Tibial nerve (tissue), 4 donors: ENCODE data around the gene SPTBN4. TPM values are rescaled to one million over a fixed set of nuclear protein-coding genes. Genes with fewer than 3 reads are reported as not detected.
"Not testable (repeated sequence)": the region's sequence is repeated elsewhere in the genome, so short reads cannot be mapped to it uniquely, and the experiment has no call there.

ENCODE experiments used
- DNase-seq, 2 donors: peaks; one replicate each; pipeline ENCODE4 v3.0.0-alpha.2; 2019; ENCODE audit warnings: low spot score in 2 of 2
- H3K27ac ChIP-seq, 4 donors: fragments of 200-600 bp; sonication (generic) in 3 of 4; one replicate each; pipeline ENCODE4 v1.5.1; 2017 to 2019; ENCODE audit warnings: mild to moderate bottlenecking in 1 of 4
- H3K27me3 ChIP-seq, 2 donors: fragments of 200-600 bp; sonication (generic) in 1 of 2; one replicate each; pipeline versions ENCODE4 v1.5.1 to v1.6.0; 2017 to 2019
- H3K36me3 ChIP-seq, 3 donors: fragments of 200-600 bp; sonication (generic); one replicate each; pipeline ENCODE4 v1.5.1; 2018 to 2019
- H3K4me1 ChIP-seq, 4 donors: fragments of 200-600 bp; sonication (generic) in 3 of 4; one replicate each; pipeline ENCODE4 v1.5.1; 2017 to 2019
- H3K4me3 ChIP-seq, 4 donors: fragments of 200-600 bp; sonication (generic) in 3 of 4; one replicate each; pipeline ENCODE4 v1.5.1; 2017 to 2019; ENCODE audit warnings: mild to moderate bottlenecking in 1 of 4, moderate library complexity in 1 of 4
- H3K9me3 ChIP-seq, 4 donors: fragments of 200-600 bp; sonication (generic) in 3 of 4; one replicate each; pipeline ENCODE4 v1.5.1; 2017 to 2019
- CTCF ChIP-seq, 5 experiments: fragments of 200-600 bp in 3 of 5; fragments of 450-650 bp in 2 of 5; sonication (generic) in 3 of 5; IDR thresholded peaks; one replicate each; pipeline ENCODE4 v1.5.1; 2016 to 2019; ENCODE audit warnings: antibody characterized with exemption in 5 of 5, mild to moderate bottlenecking in 3 of 5, moderate library complexity in 2 of 5
- EP300 ChIP-seq, 2 donors: sonication (generic); formaldehyde crosslinking; IDR thresholded peaks; one replicate each; pipeline ENCODE4 v1.6.1; 2017; ENCODE audit warnings: antibody characterized with exemption in 2 of 2, mild to moderate bottlenecking in 1 of 2
- POLR2A ChIP-seq, 2 donors: fragments of 450-650 bp; IDR thresholded peaks; one replicate each; pipeline ENCODE4 v1.6.1; 2017; ENCODE audit warnings: antibody characterized with exemption in 2 of 2, mild to moderate bottlenecking in 2 of 2, moderate library complexity in 2 of 2
- WGBS, 2 donors: methylation state at CpG; one replicate each; pipeline ENCODE4 v1.1.5; 2018; 5-methylcytosine and 5-hydroxymethylcytosine counted together
- total RNA-seq, 4 donors: library from RNA; depleted of rRNA; stranded (reverse); fragments of >200 nt; gene quantifications; one replicate each; pipeline ENCODE4 v1.1.0, GENCODE V29; 2016

The SPTBN4 gene
- total RNA-seq, 4 donors from 2014 or later, result 14.9 to 24.0 (median 19.7) TPM

GRCh38 chr19:40453151-40453735, 13.6 kb upstream of the SPTBN4 start:
- Histone ChIP-seq H3K9me3 (no peaks in the 10 kb centered on the region), H3K4me1 (no peaks in the 10 kb centered on the region), H3K36me3 (peaks cover 0 to 87% (median 0%) of the 10 kb centered on the region in 3 donors), H3K27me3 (no peaks in the 10 kb centered on the region), H3K4me3 (no peak overlapping the region), H3K27ac (no peak overlapping the region)
- 83 to 84% methylated on average over 5 of the region's 5 CpGs for WGBS, 2 donors
- DNase-seq, result no peak
- TF ChIP-seq CTCF (IDR thresholded peaks at IDR 0.05), result no peak
- no peak for TF ChIP-seq EP300 (IDR thresholded peaks at IDR 0.05)
- no peak for TF ChIP-seq POLR2A (IDR thresholded peaks at IDR 0.05)

GRCh38 chr19:40453943-40454342, 12.9 kb upstream of the SPTBN4 start:
- WGBS, 2 donors, result 77 to 97% methylated on average over 6 of the region's 6 CpGs
- H3K27ac ChIP-seq, H3K27me3 ChIP-seq, H3K4me1 ChIP-seq, H3K4me3 ChIP-seq, DNase-seq, H3K9me3 ChIP-seq: not testable (repeated sequence)
- H3K36me3 ChIP-seq, result peaks cover 0 to 84% (median 0%) of the 10 kb centered on the region in 3 donors

- peaks cover 0 to 12% (median 0%) of the 10 kb centered on the region in 4 donors for H3K4me1 ChIP-seq
- DNase-seq, result no peak
- peaks cover 0 to 55% (median 0%) of the 10 kb centered on the region in 3 donors for H3K36me3 ChIP-seq
- H3K9me3 ChIP-seq, result no peaks in the 10 kb centered on the region
- 87% methylated on average over 5 of the region's 5 CpGs for WGBS, 2 donors
- H3K27ac ChIP-seq, result no peak overlapping the region
- TF ChIP-seq POLR2A (IDR thresholded peaks at IDR 0.05), result no peak
- no peak for TF ChIP-seq CTCF (IDR thresholded peaks at IDR 0.05)
- no peak for TF ChIP-seq EP300 (IDR thresholded peaks at IDR 0.05)
- no peak overlapping the region for H3K4me3 ChIP-seq
- H3K27me3 ChIP-seq, result no peaks in the 10 kb centered on the region
Observed at GRCh38 chr19:40457048-40457447, 9.8 kb upstream of the SPTBN4 start.

- peaks cover 0 to 50% (median 0%) of the 10 kb centered on the region in 3 donors for H3K36me3 ChIP-seq
- WGBS, 2 donors, result 82 to 84% methylated on average over 16 to 26 of the region's 27 CpGs
- H3K9me3 ChIP-seq, result no peaks in the 10 kb centered on the region
Observed at GRCh38 chr19:40457953-40458596, 8.7 kb upstream of the SPTBN4 start.

GRCh38 chr19:40458597-40458974, 8.2 kb upstream of the SPTBN4 start:
- TF ChIP-seq EP300 (IDR thresholded peaks at IDR 0.05), result no peak
- no peak for TF ChIP-seq CTCF (IDR thresholded peaks at IDR 0.05)
- no peak for TF ChIP-seq POLR2A (IDR thresholded peaks at IDR 0.05)
- H3K4me1 ChIP-seq, result peaks cover 0 to 13% (median 3%) of the 10 kb centered on the region in 4 donors
- no peaks in the 10 kb centered on the region for H3K9me3 ChIP-seq
- 91 to 100% methylated on average over 3 of the region's 3 CpGs for WGBS, 2 donors
- H3K36me3 ChIP-seq, result peaks cover 0 to 46% (median 0%) of the 10 kb centered on the region in 3 donors
- H3K27me3 ChIP-seq, result no peaks in the 10 kb centered on the region
- no peak for DNase-seq
- no peak overlapping the region for H3K4me3 ChIP-seq
- H3K27ac ChIP-seq, result no peak overlapping the region

More at GRCh38 chr19:40457953-40458596, 8.7 kb upstream of the SPTBN4 start:
- no peak for DNase-seq
- no peak overlapping the region for H3K27ac ChIP-seq
- H3K27me3 ChIP-seq, result no peaks in the 10 kb centered on the region
- peaks cover 0 to 13% (median under 1%) of the 10 kb centered on the region in 4 donors for H3K4me1 ChIP-seq
- TF ChIP-seq CTCF (IDR thresholded peaks at IDR 0.05) (no peak), POLR2A (IDR thresholded peaks at IDR 0.05) (no peak), EP300 (IDR thresholded peaks at IDR 0.05) (no peak)
- H3K4me3 ChIP-seq, result no peak overlapping the region
